Mesodermal cell (in vitro differentiated cells): ENCODE data around the gene SEMA3F.

Source experiments
- H3K27ac ChIP-seq: 2 replicates; pipeline ENCODE4 v1.7.0; 2013; ENCODE audit warnings: mild to moderate bottlenecking, low read depth, low read length, moderate library complexity; ENCODE audit not compliant: severe bottlenecking
- H3K36me3 ChIP-seq: 2 replicates; pipeline ENCODE4 v1.7.1; 2013; ENCODE audit warnings: mild to moderate bottlenecking, low read length, moderate library complexity; ENCODE audit not compliant: control insufficient read depth, insufficient read depth
- H3K4me1 ChIP-seq: one replicate; pipeline ENCODE4 v1.7.1; 2013; ENCODE audit warnings: mild to moderate bottlenecking, low read length; ENCODE audit not compliant: insufficient read depth, control insufficient read depth, poor library complexity, severe bottlenecking
- H3K4me3 ChIP-seq: 2 replicates; pipeline ENCODE4 v1.7.0; 2013; ENCODE audit warnings: low read length, control low read depth, mild to moderate bottlenecking; ENCODE audit not compliant: insufficient read depth, poor library complexity, severe bottlenecking; ENCODE audit errors: extremely low read depth
- H3K9me3 ChIP-seq: 2 replicates; pipeline ENCODE4 v1.7.1; 2013; ENCODE audit warnings: mild to moderate bottlenecking, low read length, moderate library complexity; ENCODE audit not compliant: control insufficient read depth
- WGBS, 2 experiments: methylation state at CpG; one replicate each; pipeline ENCODE4 v1.1.5; 2013; ENCODE audit warnings: missing lambda C conversion rate in 2 of 2; ENCODE audit not compliant: insufficient coverage in 2 of 2; 5-methylcytosine and 5-hydroxymethylcytosine counted together

SEMA3F gene

GRCh38 chr3:50156549-50157493 lies 1.7 kb downstream of the SEMA3F start:
- Histone ChIP-seq H3K4me1 (peaks cover 41% of the 10 kb centered on the region), H3K36me3 (no peaks in the 10 kb centered on the region), H3K9me3 (no peaks in the 10 kb centered on the region), H3K4me3 (peak overlapping the region; percentile 47), H3K27ac (no peak overlapping the region)
- WGBS, 2 experiments = 17 to 24% methylated on average over 15 to 18 of the region's 20 CpGs

DNA sequence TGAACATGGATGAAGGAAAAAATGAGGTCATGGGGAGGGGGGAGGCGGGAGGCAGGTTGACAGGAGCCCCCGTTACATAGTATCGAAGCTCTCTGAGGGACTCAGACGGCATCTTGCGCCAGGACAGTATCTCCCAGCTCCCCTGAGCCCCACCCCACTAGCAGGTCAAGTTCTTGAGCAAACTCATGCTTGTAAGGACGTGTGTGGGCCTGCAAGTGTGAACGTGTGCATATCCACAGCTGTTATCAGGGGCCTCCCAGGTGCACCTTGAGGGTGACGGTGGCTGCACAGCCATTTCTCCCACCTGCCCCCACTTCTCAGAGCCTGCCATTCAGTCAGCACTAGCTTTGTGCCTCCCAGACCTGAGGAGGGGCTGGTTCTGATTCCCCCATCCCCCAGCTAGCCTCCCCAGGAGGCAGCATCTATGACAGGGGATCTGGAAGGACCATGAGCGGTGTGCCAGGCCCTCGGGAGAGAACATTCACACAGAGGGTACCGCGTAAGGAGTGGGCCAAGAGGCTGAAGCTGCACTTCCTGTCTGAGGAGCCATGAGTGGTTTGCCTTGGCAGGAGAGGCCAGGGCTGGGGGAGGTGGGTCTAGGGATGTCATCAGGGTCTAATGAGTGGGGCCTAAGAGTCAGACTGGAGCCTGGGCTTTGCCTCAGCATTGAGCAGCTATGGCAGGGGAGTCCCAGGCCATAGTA lies 2.9 kb downstream of the SEMA3F start:
- Histone ChIP-seq H3K27ac (no peak overlapping the region), H3K9me3 (no peaks in the 10 kb centered on the region), H3K36me3 (no peaks in the 10 kb centered on the region), H3K4me1 (peaks cover 44% of the 10 kb centered on the region), H3K4me3 (no peak overlapping the region)
- 79 to 87% methylated on average over 11 to 12 of the region's 12 CpGs for WGBS, 2 experiments

DNA sequence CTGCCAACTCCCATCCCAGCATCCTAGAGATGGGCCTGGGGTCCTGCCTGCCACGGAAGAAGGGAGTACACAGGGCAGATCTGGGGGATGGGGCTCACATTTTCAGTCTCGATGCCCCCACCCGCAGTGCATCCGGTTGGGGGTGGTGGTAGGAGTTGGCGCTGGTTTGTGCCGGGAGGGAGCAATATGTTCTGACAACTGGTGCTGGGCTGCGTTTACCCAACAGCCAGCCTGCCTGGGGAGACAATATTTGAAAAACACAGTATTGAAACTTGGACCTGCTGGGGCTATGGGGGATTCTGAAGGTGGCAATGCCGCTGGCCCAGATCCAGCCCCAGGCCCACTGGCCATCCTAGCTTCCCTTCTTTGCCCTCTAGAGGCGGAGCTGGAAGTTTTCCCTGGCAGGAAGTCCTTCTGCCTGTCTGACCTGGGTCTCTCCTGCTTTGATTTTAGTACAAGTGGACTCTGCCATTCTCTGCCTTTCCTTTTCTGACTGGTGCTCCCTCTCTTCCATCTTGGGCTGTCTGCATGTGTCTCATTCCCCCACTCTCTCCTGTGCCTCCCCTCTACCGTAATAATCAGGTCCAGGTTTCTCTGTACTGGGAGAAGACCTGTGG lies 3.5 kb downstream of the SEMA3F start:
- peaks cover 44% of the 10 kb centered on the region for H3K4me1 ChIP-seq
- 86 to 92% methylated on average over 4 to 7 of the region's 10 CpGs for WGBS, 2 experiments
- no peaks in the 10 kb centered on the region for H3K9me3 ChIP-seq
- H3K4me3 ChIP-seq = no peak overlapping the region
- H3K27ac ChIP-seq = no peak overlapping the region
- H3K36me3 ChIP-seq = peaks cover 3% of the 10 kb centered on the region

DNA sequence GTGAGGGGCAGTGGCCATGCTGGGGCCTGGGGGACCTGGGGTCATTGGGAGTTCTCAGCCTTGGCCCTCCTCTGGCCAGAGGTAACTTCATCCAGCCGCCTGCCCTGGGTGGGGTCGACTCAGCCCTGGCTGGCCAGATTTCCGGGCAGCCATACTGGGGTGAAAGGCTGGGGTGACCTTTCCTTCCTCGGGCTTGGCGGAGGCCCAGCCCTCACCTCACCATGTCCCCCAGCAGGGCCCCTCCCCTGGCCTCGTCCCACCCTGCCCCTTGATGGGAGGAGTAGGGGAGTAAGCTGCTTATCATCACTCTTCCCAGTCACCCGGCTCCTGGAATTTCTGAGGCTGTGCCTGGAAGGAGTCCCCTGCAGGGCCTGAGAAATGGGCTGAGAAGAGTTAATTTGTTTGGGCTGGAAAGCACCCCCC lies 5.4 kb downstream of the SEMA3F start:
- H3K27ac ChIP-seq = no peak overlapping the region
- H3K36me3 ChIP-seq = peaks cover 7% of the 10 kb centered on the region
- H3K4me1 ChIP-seq = peaks cover 53% of the 10 kb centered on the region
- 100% methylated on average over 1 of the region's 7 CpGs; no CpG with 5 or more reads in 1 of the 2 experiments for WGBS, 2 experiments
- H3K9me3 ChIP-seq = no peaks in the 10 kb centered on the region
- no peak overlapping the region for H3K4me3 ChIP-seq

DNA sequence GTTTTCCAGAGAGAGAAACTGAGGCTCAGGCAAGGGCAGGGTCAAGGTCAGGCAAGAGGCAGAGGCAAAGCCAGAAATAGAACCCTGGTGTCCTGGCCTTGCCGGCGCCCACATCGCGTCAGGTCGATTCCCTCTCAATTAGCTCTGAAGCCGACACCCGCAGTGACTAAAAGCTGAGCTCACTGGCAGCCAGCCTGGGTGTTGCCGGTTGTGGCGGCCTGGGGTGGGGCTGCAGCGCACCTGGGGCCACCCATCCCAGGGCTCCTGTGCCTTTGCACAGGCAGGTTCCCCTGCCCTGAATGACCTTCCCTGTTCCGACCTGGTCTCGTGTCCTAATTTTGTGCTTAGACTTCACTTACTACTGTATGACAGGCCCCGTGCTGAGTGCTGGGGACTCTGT lies 6.2 kb downstream of the SEMA3F start:
- Histone ChIP-seq H3K4me3 (no peak overlapping the region), H3K9me3 (no peaks in the 10 kb centered on the region), H3K27ac (no peak overlapping the region), H3K4me1 (peaks cover 58% of the 10 kb centered on the region), H3K36me3 (peaks cover 7% of the 10 kb centered on the region)
- 89 to 97% methylated on average over 12 to 13 of the region's 13 CpGs for WGBS, 2 experiments

- Histone ChIP-seq H3K4me3 (no peak overlapping the region), H3K9me3 (no peaks in the 10 kb centered on the region), H3K27ac (no peak overlapping the region), H3K36me3 (peaks cover 7% of the 10 kb centered on the region), H3K4me1 (peaks cover 58% of the 10 kb centered on the region)
- WGBS, 2 experiments = 98 to 100% methylated on average over 3 to 4 of the region's 5 CpGs
Measured at GRCh38 chr3:50162034-50162883, 7.1 kb downstream of the SEMA3F start.

DNA sequence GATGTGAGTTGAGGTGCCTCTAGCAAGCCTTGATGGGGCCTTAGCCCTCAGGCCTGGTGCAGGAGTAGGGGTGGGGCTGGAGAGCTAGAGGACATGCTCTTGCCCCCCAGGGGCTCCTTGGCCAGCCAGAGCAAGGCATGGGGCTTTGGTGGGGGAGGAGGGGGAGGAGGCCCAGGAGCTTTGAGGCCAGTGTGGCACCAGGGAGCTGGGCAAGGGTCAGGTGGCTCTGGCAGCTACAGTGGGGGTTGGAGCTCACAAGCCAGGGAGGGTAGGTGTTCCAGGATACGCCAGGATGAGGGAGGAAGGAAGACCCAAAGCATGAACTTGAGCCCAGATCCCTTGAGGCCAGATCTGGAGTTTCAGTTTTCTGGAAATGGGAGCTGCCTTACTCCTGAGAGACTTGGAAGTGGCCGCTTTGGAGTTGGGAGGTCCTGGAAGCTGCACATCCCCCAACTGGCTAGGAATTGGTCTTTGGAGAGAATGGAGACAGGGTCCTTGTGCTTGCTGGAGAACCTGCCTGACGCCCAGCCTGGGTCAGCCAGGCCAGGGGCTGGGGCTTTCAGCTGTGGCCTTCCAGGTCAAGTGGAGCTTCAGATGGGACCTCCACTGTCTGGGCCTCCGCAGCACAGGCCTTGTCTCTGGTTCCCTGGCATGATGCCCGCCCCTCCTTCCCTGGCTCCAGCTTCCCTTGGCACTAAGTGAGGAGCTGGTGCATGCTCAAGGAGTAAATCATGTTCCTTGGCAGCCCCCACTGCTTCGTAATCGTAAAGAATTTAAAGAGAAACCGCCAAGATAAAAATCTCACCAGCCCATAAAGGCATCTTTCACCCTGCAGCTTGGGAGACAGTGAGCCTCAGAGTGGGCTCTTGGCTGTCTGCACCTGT lies 8.7 kb downstream of the SEMA3F start:
- H3K36me3 ChIP-seq = peaks cover 7% of the 10 kb centered on the region
- WGBS, 2 experiments = 95 to 97% methylated on average over 7 to 8 of the region's 8 CpGs
- no peak overlapping the region for H3K27ac ChIP-seq
- H3K4me1 ChIP-seq = peaks cover 56% of the 10 kb centered on the region
- no peak overlapping the region for H3K4me3 ChIP-seq
- no peaks in the 10 kb centered on the region for H3K9me3 ChIP-seq

DNA sequence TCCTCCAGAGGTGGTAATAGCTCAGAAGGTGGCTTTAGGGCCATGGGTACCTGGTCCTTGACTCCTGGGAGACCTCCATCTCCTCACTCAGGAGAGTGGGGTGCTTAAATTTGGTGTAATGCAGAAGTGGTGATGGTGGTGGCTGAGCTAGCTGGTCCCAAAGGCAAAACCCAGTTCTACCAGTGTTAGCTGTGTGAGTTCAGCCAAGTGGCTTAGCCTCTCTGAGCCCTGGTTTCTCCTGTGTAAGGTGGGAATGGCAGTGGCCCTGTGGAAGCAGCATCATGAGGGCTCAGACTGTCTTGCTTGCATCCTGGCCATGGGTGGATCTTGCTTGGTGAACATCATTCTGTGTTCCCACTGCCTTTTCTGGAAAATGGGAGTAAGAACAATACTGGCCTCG lies 9.4 kb downstream of the SEMA3F start:
- Histone ChIP-seq H3K27ac (no peak overlapping the region), H3K36me3 (peaks cover 7% of the 10 kb centered on the region), H3K9me3 (no peaks in the 10 kb centered on the region), H3K4me3 (no peak overlapping the region), H3K4me1 (peaks cover 52% of the 10 kb centered on the region)
- 80 to 100% methylated on average over 1 of the region's 1 CpG for WGBS, 2 experiments

GRCh38 chr3:50164984-50165909 lies 10.1 kb downstream of the SEMA3F start:
- H3K9me3 ChIP-seq = no peaks in the 10 kb centered on the region
- peak overlapping the region; percentile 84 for H3K27ac ChIP-seq
- H3K36me3 ChIP-seq = peaks cover 7% of the 10 kb centered on the region
- no peak overlapping the region for H3K4me3 ChIP-seq
- H3K4me1 ChIP-seq = peaks cover 49% of the 10 kb centered on the region
- 60 to 75% methylated on average over 7 of the region's 7 CpGs for WGBS, 2 experiments
